HepG2 (cell line): ENCODE measurements around the gene CIROP. TPM values are rescaled to one million over a fixed set of nuclear protein-coding genes. Genes with fewer than 3 reads are reported as not detected.

Experiments used
- CAMTA2 ChIP-seq: sonication (generic); formaldehyde crosslinking; IDR thresholded peaks from 2 replicates; pipeline ENCODE4 v1.4.0; 2020; ENCODE audit warnings: mild to moderate bottlenecking, missing genetic modification reagents, borderline replicate concordance
- ESRRA ChIP-seq: sonication (generic); formaldehyde crosslinking; IDR thresholded peaks from 2 replicates; pipeline ENCODE4 v1.5.1; 2020; ENCODE audit warnings: mild to moderate bottlenecking, low read depth, missing genetic modification reagents
- ETV6 ChIP-seq: sonication (generic); formaldehyde crosslinking; conservative IDR thresholded peaks from 2 replicates; pipeline ENCODE4 v1.4.0; 2020; ENCODE audit warnings: missing genetic modification reagents
- GATAD2A ChIP-seq: IDR thresholded peaks from 2 replicates; pipeline ENCODE4 v1.6.1; 2016
- GMEB1 ChIP-seq: sonication (generic); formaldehyde crosslinking; IDR thresholded peaks from 2 replicates; pipeline ENCODE4 v1.5.1; 2020; ENCODE audit warnings: missing genetic modification reagents, mild to moderate bottlenecking, borderline replicate concordance
- GTF2F1 ChIP-seq: fragments of 150-350 bp; IDR thresholded peaks from 2 replicates; pipeline ENCODE4 v1.6.1; 2014; ENCODE audit warnings: low read length
- HNRNPLL ChIP-seq: fragments of 200-400 bp; formaldehyde crosslinking; IDR thresholded peaks from 2 replicates; pipeline ENCODE4 v1.6.1; 2017; ENCODE audit warnings: mild to moderate bottlenecking, low read depth, low read length; ENCODE audit not compliant: poor library complexity, severe bottlenecking
- IRX3 ChIP-seq: sonication (generic); formaldehyde crosslinking; IDR thresholded peaks from 2 replicates; pipeline ENCODE4 v1.8.1; 2023; ENCODE audit warnings: mild to moderate bottlenecking, low read depth, missing genetic modification reagents, borderline replicate concordance
- MYPOP ChIP-seq: sonication (generic); formaldehyde crosslinking; IDR thresholded peaks from 2 replicates; pipeline ENCODE4 v1.8.1; 2023; ENCODE audit warnings: mild to moderate bottlenecking, moderate library complexity, missing genetic modification reagents
- NR2F6 ChIP-seq, 2 experiments: IDR thresholded peaks; 2 replicates each; pipeline ENCODE4 v1.6.1; 2016; ENCODE audit warnings: antibody characterized with exemption in 1 of 2, mild to moderate bottlenecking in 1 of 2
- RARA ChIP-seq: IDR thresholded peaks from 2 replicates; pipeline ENCODE4 v1.6.1; 2016; ENCODE audit warnings: missing genetic modification reagents, missing compliant biosample characterization
- REL ChIP-seq: sonication (generic); formaldehyde crosslinking; conservative IDR thresholded peaks from 2 replicates; pipeline ENCODE4 v1.8.0; 2022; ENCODE audit warnings: mild to moderate bottlenecking, missing genetic modification reagents, moderate library complexity
- RXRB ChIP-seq: IDR thresholded peaks from 2 replicates; pipeline ENCODE4 v1.6.1; 2016; ENCODE audit warnings: borderline replicate concordance, missing genetic modification reagents, missing compliant biosample characterization
- SP4 ChIP-seq: sonication (generic); formaldehyde crosslinking; IDR thresholded peaks from 2 replicates; pipeline ENCODE4 v1.8.1; 2023; ENCODE audit warnings: mild to moderate bottlenecking, missing genetic modification reagents
- TRAFD1 ChIP-seq: sonication (generic); formaldehyde crosslinking; IDR thresholded peaks from 2 replicates; pipeline ENCODE4 v1.5.1; 2020; ENCODE audit warnings: missing genetic modification reagents, mild to moderate bottlenecking, borderline replicate concordance
- ZIK1 ChIP-seq: sonication (generic); formaldehyde crosslinking; IDR thresholded peaks from 2 replicates; pipeline ENCODE4 v1.5.0; 2020; ENCODE audit warnings: mild to moderate bottlenecking, low read depth, missing genetic modification reagents, borderline replicate concordance
- ZNF138 ChIP-seq: sonication (generic); formaldehyde crosslinking; IDR thresholded peaks from 2 replicates; pipeline ENCODE4 v1.5.0; 2020; ENCODE audit warnings: mild to moderate bottlenecking, low read depth, missing genetic modification reagents
- ZNF180 ChIP-seq: sonication (generic); formaldehyde crosslinking; IDR thresholded peaks from 2 replicates; pipeline ENCODE4 v1.4.0; 2020; ENCODE audit warnings: low read depth, missing genetic modification reagents, borderline replicate concordance
- ZNF225 ChIP-seq: sonication (generic); formaldehyde crosslinking; IDR thresholded peaks from 2 replicates; pipeline ENCODE4 v1.4.0; 2020; ENCODE audit warnings: mild to moderate bottlenecking, missing genetic modification reagents
- ZNF501 ChIP-seq: sonication (generic); formaldehyde crosslinking; IDR thresholded peaks from 2 replicates; pipeline ENCODE4 v1.5.1; 2020; ENCODE audit warnings: mild to moderate bottlenecking, moderate library complexity, missing genetic modification reagents
- ZNF510 ChIP-seq: sonication (generic); formaldehyde crosslinking; IDR thresholded peaks from 2 replicates; pipeline ENCODE4 v1.4.0; 2020; ENCODE audit warnings: low read depth, mild to moderate bottlenecking, missing genetic modification reagents
- ZNF564 ChIP-seq: sonication (generic); formaldehyde crosslinking; IDR thresholded peaks from 2 replicates; pipeline ENCODE4 v1.8.1; 2023; ENCODE audit warnings: mild to moderate bottlenecking, missing genetic modification reagents
- ZNF607 ChIP-seq: sonication (generic); formaldehyde crosslinking; IDR thresholded peaks from 2 replicates; pipeline ENCODE4 v1.5.1; 2020; ENCODE audit warnings: missing genetic modification reagents, mild to moderate bottlenecking, borderline replicate concordance
- ZNF709 ChIP-seq: sonication (generic); formaldehyde crosslinking; IDR thresholded peaks from 2 replicates; pipeline ENCODE4 v1.5.0; 2020; ENCODE audit warnings: mild to moderate bottlenecking, missing genetic modification reagents
- ZNF761 ChIP-seq: sonication (generic); formaldehyde crosslinking; conservative IDR thresholded peaks from 2 replicates; pipeline ENCODE4 v1.4.0; 2020; ENCODE audit warnings: mild to moderate bottlenecking, missing genetic modification reagents
- ZNF780A ChIP-seq: sonication (generic); formaldehyde crosslinking; IDR thresholded peaks from 2 replicates; pipeline ENCODE4 v1.8.0; 2022; ENCODE audit warnings: mild to moderate bottlenecking, missing genetic modification reagents, moderate library complexity
- polyA plus RNA-seq, 8 experiments: library from polyadenylated mRNA; depleted of rRNA in 3 of 8; stranded (reverse) in 7 of 8; unstranded in 1 of 8; fragments of >200 nt; fragmentation: Illumina TruSeq in 4 of 8; extraction: Trizol in 4 of 8; gene quantifications; 2 replicates each; pipeline versions ENCODE4 v1.2.1 to v1.2.3, GENCODE V29; 2011 to 2016; ENCODE audit warnings: low read depth in 4 of 8, missing spikeins in 1 of 8, mixed read lengths in 1 of 8; ENCODE audit not compliant: insufficient read depth in 1 of 8
- total RNA-seq, 5 experiments: library from RNA; depleted of rRNA; stranded (reverse); fragments of >200 nt; fragmentation: Illumina TruSeq; extraction: Trizol; gene quantifications; 2 replicates each; pipeline ENCODE4 v1.2.3, GENCODE V29; 2016; ENCODE audit warnings: low read depth in 1 of 5

CIROP gene
- total and polyA plus RNA-seq, 2 of the 13 experiments (the other 11 are each of a cell fraction or from before 2014, with no cell fraction given), result 0.07 TPM; not detected in 1

GRCh38 chr14:23071244-23071920, 33.4 kb downstream of the CIROP start (continued):
- peak; percentile 60; the same call in 1 of the 2 replicates for TF ChIP-seq MYPOP (CRISPR knock-in tag)
- peak; percentile 93; the same call in 1 of the 2 replicates for TF ChIP-seq ZNF225 (CRISPR knock-in tag)
- no peak for TF ChIP-seq NR2F6 (IDR thresholded peaks at IDR 0.05)
- peak; percentile 58; the same call in 1 of the 2 replicates for TF ChIP-seq NR2F6 (CRISPR knock-in tag; IDR thresholded peaks at IDR 0.05)
- peak; percentile 56 for TF ChIP-seq HNRNPLL
- TF ChIP-seq GTF2F1, result 0 out of 2 replicates have a peak, but pooled peaks have one; percentile 19
- no peak for TF ChIP-seq ZNF780A (CRISPR knock-in tag)
- TF ChIP-seq CAMTA2 (CRISPR knock-in tag), result 0 out of 2 replicates have a peak, but pooled peaks have one; percentile 31
- peak; percentile 59; the same call in 1 of the 2 replicates for TF ChIP-seq ZNF564 (CRISPR knock-in tag)
- TF ChIP-seq ZNF607 (CRISPR knock-in tag), result no peak
- TF ChIP-seq ZNF138 (CRISPR knock-in tag), result 0 out of 2 replicates have a peak, but pooled peaks have one; percentile 21
- TF ChIP-seq ZNF501 (CRISPR knock-in tag), result peak; percentile 55
- TF ChIP-seq GATAD2A (CRISPR knock-in tag), result peak; percentile 43; the same call in 1 of the 2 replicates
- TF ChIP-seq RXRB (CRISPR knock-in tag), result peak; percentile 52; the same call in 1 of the 2 replicates
- TF ChIP-seq GMEB1 (CRISPR knock-in tag), result 0 out of 2 replicates have a peak, but pooled peaks have one; percentile 42
- TF ChIP-seq IRX3 (CRISPR knock-in tag), result peak; percentile 84; the same call in 1 of the 2 replicates
- 0 out of 2 replicates have a peak, but pooled peaks have one; percentile 90 for TF ChIP-seq ZNF510 (CRISPR knock-in tag)
- no peak; the same call in 1 of the 2 replicates for TF ChIP-seq ZIK1 (CRISPR knock-in tag)
- peak; percentile 67; the same call in 1 of the 2 replicates for TF ChIP-seq SP4 (CRISPR knock-in tag)
- peak; percentile 61; the same call in 1 of the 2 replicates for TF ChIP-seq ESRRA
- no peak for TF ChIP-seq ZNF761 (CRISPR knock-in tag)
- no peak for TF ChIP-seq ZNF180 (CRISPR knock-in tag)
- TF ChIP-seq RARA, result no peak
- TF ChIP-seq ZNF709 (CRISPR knock-in tag), result peak; percentile 64; the same call in 1 of the 2 replicates
- TF ChIP-seq ETV6 (CRISPR knock-in tag), result peak; percentile 50; the same call in 1 of the 2 replicates
- no peak for TF ChIP-seq REL (CRISPR knock-in tag)
- TF ChIP-seq TRAFD1 (CRISPR knock-in tag), result no peak
